GM12878 (cell line): ENCODE results near the gene FRZB. TPM values are rescaled to one million over a fixed set of nuclear protein-coding genes. Genes with fewer than 3 reads are reported as not detected.

Experiments
- ATAC-seq: fragments of 200-7000 bp; cut with Tn5 transposase; 3 replicates; pipeline ENCODE4 v1.9.1; 2020; ENCODE audit warnings: mild to moderate bottlenecking, moderate library complexity
- BruUV-seq: library from RNA; stranded (reverse); fragments of 400-500 nt; replicated peaks from 2 replicates; lab custom pipeline; 2021; lab: Mats Ljungman, UMichigan
- CTCF ChIA-PET: fragments of 300-600 bp; sonication (Branson Sonifier 250); formaldehyde crosslinking; extraction: SDS; loops from one replicate; lab custom pipeline; 2021; ENCODE audit warnings: inconsistent platforms; lab: Yijun Ruan, JAX
- POLR2A ChIA-PET: fragments of 350-600 bp; formaldehyde crosslinking; extraction: SDS; loops from one replicate; lab custom pipeline; 2021; ENCODE audit warnings: inconsistent platforms; lab: Charles Lee
- RAD21 ChIA-PET: fragments of 300-600 bp; sonication (Branson Sonifier 250); formaldehyde crosslinking; loops from one replicate; lab custom pipeline; 2023; ENCODE audit warnings: antibody characterized with exemption; ENCODE audit not compliant: unreplicated experiment; lab: Charles Lee
- SMC1A ChIA-PET: fragments of 300-600 bp; sonication (Branson Sonifier 250); formaldehyde crosslinking; loops from one replicate; lab custom pipeline; 2023; ENCODE audit not compliant: unreplicated experiment, uncharacterized antibody; lab: Charles Lee
- DNase-seq: peaks from one replicate; pipeline ENCODE4 v3.0.0-alpha.2; 2011; ENCODE audit warnings: low read depth, low spot score
- FAIRE-seq: peaks from 3 replicates; lab custom pipeline; 2011; peaks lifted over from hg19 to GRCh38; lab: Jason Lieb, UNC
- H2AFZ ChIP-seq: 2 replicates; pipeline ENCODE4 v1.6.0; 2011; ENCODE audit warnings: low read depth, low read length, control low read depth; ENCODE audit not compliant: control insufficient read depth
- H3K27ac ChIP-seq: 2 replicates; pipeline ENCODE4 v1.5.1; 2011; ENCODE audit warnings: control low read depth; ENCODE audit not compliant: control insufficient read depth, insufficient read depth
- H3K27me3 ChIP-seq, 2 experiments: replicated peaks in 1 of 2; 2 replicates each; pipeline versions ENCODE4 v1.6.0 to v1.6.1; 2011; ENCODE audit warnings: low read length in 1 of 2; ENCODE audit not compliant: control insufficient read depth in 2 of 2, insufficient read depth in 2 of 2
- H3K36me3 ChIP-seq, 2 experiments: 2 replicates each; pipeline ENCODE4 v1.5.1; 2011; ENCODE audit warnings: low read length in 1 of 2; ENCODE audit not compliant: control insufficient read depth in 2 of 2, insufficient read depth in 2 of 2
- H3K4me1 ChIP-seq: 2 replicates; pipeline ENCODE4 v1.6.1; 2011; ENCODE audit warnings: mild to moderate bottlenecking, low read length, moderate library complexity, mixed read lengths; ENCODE audit not compliant: control insufficient read depth, insufficient read depth
- H3K4me2 ChIP-seq: 2 replicates; pipeline ENCODE4 v1.6.0; 2011; ENCODE audit warnings: control low read depth; ENCODE audit not compliant: control insufficient read depth, insufficient read depth
- H3K4me3 ChIP-seq: fragments of 200-600 bp; sonication (generic); 2 replicates; pipeline ENCODE4 v1.5.1; 2016
- H3K79me2 ChIP-seq: 2 replicates; pipeline ENCODE4 v1.6.0; 2011; ENCODE audit warnings: low read length; ENCODE audit not compliant: control insufficient read depth, insufficient read depth
- H3K9ac ChIP-seq: 2 replicates; pipeline ENCODE4 v1.8.0; 2011; ENCODE audit warnings: low read length, control low read depth, mixed read lengths; ENCODE audit not compliant: control insufficient read depth, insufficient read depth
- H3K9me3 ChIP-seq: replicated peaks from 3 replicates; pipeline ENCODE4 v1.5.1; 2011; ENCODE audit warnings: mild to moderate bottlenecking, low read length; ENCODE audit not compliant: control insufficient read depth, insufficient read depth
- H4K20me1 ChIP-seq: 2 replicates; pipeline ENCODE4 v1.6.0; 2011; ENCODE audit not compliant: control insufficient read depth, insufficient read depth
- BCLAF1 ChIP-seq: fragments of 450-650 bp; IDR thresholded peaks from 2 replicates; pipeline ENCODE4 v1.6.1; 2017; ENCODE audit warnings: antibody characterized with exemption, mild to moderate bottlenecking, moderate library complexity
- CBX3 ChIP-seq: fragments of 200-600 bp; sonication (generic); IDR thresholded peaks from 2 replicates; pipeline ENCODE4 v1.6.1; 2016; ENCODE audit warnings: low read depth, borderline replicate concordance
- CHD1 ChIP-seq: IDR thresholded peaks from 2 replicates; pipeline ENCODE4 v1.6.1; 2012; ENCODE audit warnings: low read depth, low read length, improper control_type of control experiment
- NBN ChIP-seq: fragments of 450-650 bp; IDR thresholded peaks from 2 replicates; pipeline ENCODE4 v1.6.1; 2016
- ZNF592 ChIP-seq: fragments of 450-650 bp; IDR thresholded peaks from 2 replicates; pipeline ENCODE4 v1.6.1; 2017; ENCODE audit warnings: mild to moderate bottlenecking, moderate library complexity
- WGBS: methylation state at CpG from one replicate; pipeline ENCODE4 v1.1.6; 2016; ENCODE audit warnings: low lambda C conversion rate; ENCODE audit not compliant: insufficient replicate concordance, insufficient coverage; ENCODE audit errors: missing lambda C conversion rate; 5-methylcytosine and 5-hydroxymethylcytosine counted together
- in situ Hi-C: fragments of 300-500 bp; cut with MboI; formaldehyde crosslinking; loops from 9 replicates; pipeline ENCODE4 v1.14.3; 2018; ENCODE audit warnings: mixed read lengths
- intact Hi-C: fragments of 100-400 bp; cut with micrococcal nuclease; formaldehyde crosslinking; loops from one replicate; pipeline ENCODE4 v1.14.2; 2022; ENCODE audit not compliant: unreplicated experiment
- polyA plus RNA-seq, 11 experiments: library from polyadenylated mRNA; depleted of rRNA in 4 of 11; unstranded in 6 of 11; stranded (reverse) in 5 of 11; fragments of >200 nt; fragmentation: Nextera tagmentation in 4 of 11; fragmentation: Illumina TruSeq in 1 of 11; extraction: Ambion mirVana in 4 of 11; extraction: Trizol in 1 of 11; gene quantifications; 1 replicate in 1 of 11; 2 replicates in 10 of 11; pipeline versions ENCODE4 v1.2.1 to v1.2.3, GENCODE V29; 2011 to 2016; ENCODE audit warnings: inconsistent platforms in 2 of 11, missing spikeins in 2 of 11, low read depth in 1 of 11
- total RNA-seq, 4 experiments: library from RNA; depleted of rRNA in 3 of 4; stranded (reverse); fragments of >200 nt in 3 of 4; fragmentation: Illumina TruSeq in 1 of 4; extraction: Trizol in 1 of 4; gene quantifications; 2 replicates each; pipeline versions ENCODE4 v1.2.1 to v1.2.3, GENCODE V29; 2013 to 2021

FRZB gene
- total and polyA plus RNA-seq, 10 of the 15 experiments (the other 5 are each of a cell fraction or from before 2014, with no cell fraction given), result 0.03 TPM; not detected in 9

- Histone ChIP-seq H3K36me3 (no peaks in the 10 kb centered on the region), H3K4me1 (no peaks in the 10 kb centered on the region), H3K9ac (no peak overlapping the region), H3K79me2 (no peaks in the 10 kb centered on the region), H3K4me2 (no peak overlapping the region), H3K9me3 (no peaks in the 10 kb centered on the region), H3K4me3 (no peak overlapping the region), H3K27me3 (no peaks in the 10 kb centered on the region), H2AFZ (no peak overlapping the region), H3K27ac (no peak overlapping the region), H4K20me1 (no peaks in the 10 kb centered on the region)
- WGBS, result 70% methylated on average over 3 of the region's 3 CpGs
- POLR2A ChIA-PET, result no interaction called here
- in situ Hi-C loops (no loop called here), intact Hi-C loops (no loop called here)
- no peak for TF ChIP-seq CBX3
- no peak for TF ChIP-seq NBN
- no peak for TF ChIP-seq CHD1
- TF ChIP-seq BCLAF1, result no peak
- no peak for TF ChIP-seq ZNF592
- no peak for DNase-seq
- RAD21 ChIA-PET, result no interaction called here
- SMC1A ChIA-PET, result no interaction called here
- no peak for ATAC-seq
- BruUV-seq, result no TSS peak
- no peak for FAIRE-seq
- CTCF ChIA-PET, result interaction anchor here (1.1 kb wide), 1 partner anchor 13 kb away, joined by 3 read pairs; no protein-coding TSS in a partner anchor
Observed at GRCh38 chr2:182912518-182912915, 46.1 kb upstream of the FRZB start.
